Gastroesophageal sphincter (tissue), 3 donors: ENCODE data around the gene GRM7.

Experiments used
- CTCF ChIP-seq, 4 experiments: fragments of 200-600 bp in 2 of 4; fragments of 450-650 bp in 2 of 4; sonication (generic) in 1 of 4; IDR thresholded peaks; one replicate each; pipeline ENCODE4 v1.5.1; 2017 to 2019; ENCODE audit warnings: antibody characterized with exemption in 4 of 4, mild to moderate bottlenecking in 2 of 4, moderate library complexity in 2 of 4
- EP300 ChIP-seq: sonication (generic); formaldehyde crosslinking; IDR thresholded peaks from one replicate; pipeline ENCODE4 v1.6.1; 2017; ENCODE audit warnings: antibody characterized with exemption, mild to moderate bottlenecking
- POLR2A ChIP-seq, 2 donors: fragments of 450-650 bp; IDR thresholded peaks; one replicate each; pipeline ENCODE4 v1.6.1; 2017; ENCODE audit warnings: antibody characterized with exemption in 2 of 2, mild to moderate bottlenecking in 2 of 2, moderate library complexity in 1 of 2
- POLR2AphosphoS5 ChIP-seq: sonication (generic); formaldehyde crosslinking; IDR thresholded peaks from one replicate; pipeline ENCODE4 v1.6.1; 2017; ENCODE audit warnings: antibody characterized with exemption

GRCh38 chr3:7585052-7585451 lies 724.1 kb downstream of the GRM7 start:
- TF ChIP-seq CTCF (IDR thresholded peaks at IDR 0.05) (no peak), POLR2A (IDR thresholded peaks at IDR 0.05) (no peak), EP300 (no peak), POLR2AphosphoS5 (no peak)
